HepG2 (cell line): ENCODE results near the gene BCORL1. TPM values are rescaled to one million over a fixed set of nuclear protein-coding genes. Genes with fewer than 3 reads are reported as not detected.

Source experiments
- ATAC-seq: fragments of 200-7000 bp; cut with Tn5 transposase; 3 replicates; pipeline ENCODE4 v1.9.1; 2020; ENCODE audit warnings: mild to moderate bottlenecking, moderate library complexity
- BruUV-seq: library from RNA; stranded (reverse); fragments of 400-500 nt; replicated peaks from 2 replicates; lab custom pipeline; 2021; lab: Mats Ljungman, UMichigan
- CTCF ChIA-PET: fragments of 300-600 bp; formaldehyde crosslinking; extraction: SDS; loops from one replicate; lab custom pipeline; 2021; ENCODE audit warnings: low total read pairs, inconsistent platforms, low intra/inter-chr PET ratio; lab: Yijun Ruan, JAX
- POLR2A ChIA-PET: fragments of 350-600 bp; sonication (Branson Sonifier 250); formaldehyde crosslinking; loops from one replicate; lab custom pipeline; 2020; ENCODE audit warnings: antibody characterized with exemption, inconsistent platforms; lab: Yijun Ruan, JAX
- DNase-seq: peaks from one replicate; pipeline ENCODE4 v3.0.0-alpha.2; 2015; ENCODE audit warnings: low spot score
- FAIRE-seq: peaks from 3 replicates; lab custom pipeline; 2011; peaks lifted over from hg19 to GRCh38; lab: Jason Lieb, UNC
- H2AFZ ChIP-seq: one replicate; pipeline ENCODE4 v1.6.1; 2011; ENCODE audit warnings: low read length, inconsistent platforms
- H3K27ac ChIP-seq: fragments of 300-600 bp; 3 replicates; pipeline ENCODE4 v1.8.0; 2011; ENCODE audit warnings: mixed run types, mild to moderate bottlenecking, mixed read lengths, low read length, inconsistent platforms; ENCODE audit not compliant: insufficient read depth; ENCODE audit errors: extremely low read length
- H3K27me3 ChIP-seq, 2 experiments: fragments of 200-600 bp in 1 of 2; 2 replicates in 1 of 2; 3 replicates in 1 of 2; pipeline versions ENCODE4 v1.6.0 to v1.8.0; 2011; ENCODE audit warnings: low read length in 2 of 2, mild to moderate bottlenecking in 2 of 2, moderate library complexity in 2 of 2, inconsistent platforms in 1 of 2; ENCODE audit not compliant: insufficient read depth in 2 of 2, control insufficient read depth in 1 of 2
- H3K36me3 ChIP-seq, 2 experiments: fragments of 200-600 bp in 1 of 2; replicated peaks in 1 of 2; 2 replicates in 1 of 2; 3 replicates in 1 of 2; pipeline versions ENCODE4 v1.5.1 to v1.8.0; 2011; ENCODE audit warnings: low read length in 2 of 2, inconsistent platforms in 1 of 2; ENCODE audit not compliant: insufficient read depth in 2 of 2, control insufficient read depth in 1 of 2
- H3K4me1 ChIP-seq: 2 replicates; pipeline ENCODE4 v1.5.1; 2012; ENCODE audit warnings: low read length, inconsistent platforms; ENCODE audit not compliant: insufficient read depth
- H3K4me2 ChIP-seq: 2 replicates; pipeline ENCODE4 v1.6.0; 2011; ENCODE audit warnings: low read depth, low read length, inconsistent platforms
- H3K4me3 ChIP-seq, 3 experiments: fragments of 200-600 bp in 1 of 3; sonication (generic), shearing (Covaris generic) in 1 of 3; replicated peaks in 1 of 3; 2 replicates each; pipeline ENCODE4 v1.5.1; 2011 to 2016; ENCODE audit warnings: low read length in 3 of 3, inconsistent platforms in 2 of 3, low read depth in 2 of 3, mild to moderate bottlenecking in 2 of 3, control low read depth in 1 of 3, mixed read lengths in 1 of 3; ENCODE audit not compliant: insufficient read depth in 1 of 3
- H3K79me2 ChIP-seq: one replicate; pipeline ENCODE4 v1.6.1; 2011; ENCODE audit warnings: low read length, inconsistent platforms; ENCODE audit not compliant: insufficient read depth
- H3K9ac ChIP-seq: 2 replicates; pipeline ENCODE4 v1.6.0; 2011; ENCODE audit warnings: mild to moderate bottlenecking, low read depth, low read length, inconsistent platforms; ENCODE audit not compliant: insufficient read depth
- H3K9me3 ChIP-seq: 2 replicates; pipeline ENCODE4 v1.5.1; 2012; ENCODE audit warnings: mild to moderate bottlenecking, low read length
- H4K20me1 ChIP-seq: 2 replicates; pipeline ENCODE4 v1.6.0; 2011; ENCODE audit warnings: inconsistent platforms, mild to moderate bottlenecking, low read length, moderate library complexity; ENCODE audit not compliant: insufficient read depth
- ARNT ChIP-seq: fragments of 450-650 bp; IDR thresholded peaks from 2 replicates; pipeline ENCODE4 v1.6.1; 2017
- HDAC1 ChIP-seq: sonication (generic); formaldehyde crosslinking; IDR thresholded peaks from 2 replicates; pipeline ENCODE4 v1.5.1; 2020; ENCODE audit warnings: mild to moderate bottlenecking, missing genetic modification reagents
- MAFK ChIP-seq, 2 experiments: IDR thresholded peaks in 1 of 2; conservative IDR thresholded peaks in 1 of 2; 2 replicates each; pipeline ENCODE4 v1.6.1; 2011; ENCODE audit warnings: improper control_type of control experiment in 2 of 2, low read length in 2 of 2
- MBNL3 ChIP-seq: fragments of 250-450 bp; sonication (Bioruptor Pico); conservative IDR thresholded peaks from 2 replicates; pipeline ENCODE4 v1.8.0; 2022; ENCODE audit warnings: mild to moderate bottlenecking, inconsistent platforms
- MEIS2 ChIP-seq: sonication (generic); formaldehyde crosslinking; IDR thresholded peaks from 2 replicates; pipeline ENCODE4 v1.9.0; 2021; ENCODE audit warnings: mild to moderate bottlenecking, missing genetic modification reagents
- SPEN ChIP-seq: sonication (generic); formaldehyde crosslinking; IDR thresholded peaks from 2 replicates; pipeline ENCODE4 v1.5.1; 2020; ENCODE audit warnings: low read depth, mild to moderate bottlenecking, missing genetic modification reagents
- TEAD3 ChIP-seq: optimal IDR thresholded peaks from 2 replicates; pipeline ENCODE3; 2016; ENCODE audit warnings: borderline replicate concordance
- ZKSCAN1 ChIP-seq: fragments of 150-350 bp; IDR thresholded peaks from 2 replicates; pipeline ENCODE4 v1.6.1; 2014; ENCODE audit warnings: low read length
- ZNF317 ChIP-seq: sonication (generic); formaldehyde crosslinking; IDR thresholded peaks from 2 replicates; pipeline ENCODE4 v1.5.0; 2020; ENCODE audit warnings: mild to moderate bottlenecking, missing genetic modification reagents
- ZNF329 ChIP-seq: sonication (generic); formaldehyde crosslinking; IDR thresholded peaks from 2 replicates; pipeline ENCODE4 v1.9.0; 2021; ENCODE audit warnings: low read depth, mild to moderate bottlenecking, missing genetic modification reagents
- WGBS: methylation state at CpG from one replicate; pipeline ENCODE4 v1.1.6; 2017; ENCODE audit warnings: low lambda C conversion rate; 5-methylcytosine and 5-hydroxymethylcytosine counted together
- in situ Hi-C: cut with HindIII; loops from 2 replicates; pipeline ENCODE4 v1.10.0; 2017; ENCODE audit warnings: low pct_unique_long_range_greater_than_20kb; ENCODE audit not compliant: extremely low pct_ligation_motif_present
- intact Hi-C: fragments of 100-400 bp; cut with micrococcal nuclease; formaldehyde crosslinking; loops from one replicate; pipeline ENCODE4 v1.10.0; 2022; ENCODE audit not compliant: unreplicated experiment
- polyA plus RNA-seq, 8 experiments: library from polyadenylated mRNA; depleted of rRNA in 3 of 8; stranded (reverse) in 7 of 8; unstranded in 1 of 8; fragments of >200 nt; fragmentation: Illumina TruSeq in 4 of 8; extraction: Trizol in 4 of 8; gene quantifications; 2 replicates each; pipeline versions ENCODE4 v1.2.1 to v1.2.3, GENCODE V29; 2011 to 2016; ENCODE audit warnings: low read depth in 4 of 8, missing spikeins in 1 of 8, mixed read lengths in 1 of 8; ENCODE audit not compliant: insufficient read depth in 1 of 8
- total RNA-seq, 5 experiments: library from RNA; depleted of rRNA; stranded (reverse); fragments of >200 nt; fragmentation: Illumina TruSeq; extraction: Trizol; gene quantifications; 2 replicates each; pipeline ENCODE4 v1.2.3, GENCODE V29; 2016; ENCODE audit warnings: low read depth in 1 of 5
- TF ChIP-seq, protein P1 (sequence below), 2 experiments: sonication (generic) in 1 of 2; formaldehyde crosslinking in 1 of 2; IDR thresholded peaks; 2 replicates each; pipeline versions ENCODE4 v1.6.1 to v1.9.0; 2014 to 2022; ENCODE audit warnings: antibody characterized with exemption in 1 of 2, borderline replicate concordance in 1 of 2, inconsistent platforms in 1 of 2, low read depth in 1 of 2, missing genetic modification reagents in 1 of 2
- TF ChIP-seq, protein P2 (sequence below): IDR thresholded peaks from 2 replicates; pipeline ENCODE4 v1.6.1; 2016; ENCODE audit warnings: low read depth, control low read depth

BCORL1 gene
- total and polyA plus RNA-seq, 2 of the 13 experiments (the other 11 are each of a cell fraction or from before 2014, with no cell fraction given): 0.67 to 1.4 TPM

DNA sequence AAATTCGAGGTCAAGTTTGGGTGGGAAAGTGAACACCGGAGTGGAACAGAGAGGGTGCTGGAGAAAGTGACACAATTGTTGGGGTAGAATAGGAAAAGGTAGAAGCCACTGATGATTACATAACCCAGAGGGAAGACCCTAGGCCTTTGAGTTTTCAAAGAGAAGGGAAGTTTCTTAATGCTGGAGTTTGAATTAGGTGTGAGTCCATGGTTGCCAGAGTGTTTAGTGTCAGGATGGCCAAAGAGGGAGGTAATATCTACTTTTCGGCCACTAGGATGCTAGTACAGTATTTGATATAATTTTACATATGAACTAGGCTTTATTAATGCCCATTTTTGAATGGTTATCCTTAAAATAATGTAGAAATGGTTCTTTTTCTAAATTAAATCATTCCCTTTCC is 5.4 kb downstream of the BCORL1 start (continued):
- TF ChIP-seq, protein P1, sequence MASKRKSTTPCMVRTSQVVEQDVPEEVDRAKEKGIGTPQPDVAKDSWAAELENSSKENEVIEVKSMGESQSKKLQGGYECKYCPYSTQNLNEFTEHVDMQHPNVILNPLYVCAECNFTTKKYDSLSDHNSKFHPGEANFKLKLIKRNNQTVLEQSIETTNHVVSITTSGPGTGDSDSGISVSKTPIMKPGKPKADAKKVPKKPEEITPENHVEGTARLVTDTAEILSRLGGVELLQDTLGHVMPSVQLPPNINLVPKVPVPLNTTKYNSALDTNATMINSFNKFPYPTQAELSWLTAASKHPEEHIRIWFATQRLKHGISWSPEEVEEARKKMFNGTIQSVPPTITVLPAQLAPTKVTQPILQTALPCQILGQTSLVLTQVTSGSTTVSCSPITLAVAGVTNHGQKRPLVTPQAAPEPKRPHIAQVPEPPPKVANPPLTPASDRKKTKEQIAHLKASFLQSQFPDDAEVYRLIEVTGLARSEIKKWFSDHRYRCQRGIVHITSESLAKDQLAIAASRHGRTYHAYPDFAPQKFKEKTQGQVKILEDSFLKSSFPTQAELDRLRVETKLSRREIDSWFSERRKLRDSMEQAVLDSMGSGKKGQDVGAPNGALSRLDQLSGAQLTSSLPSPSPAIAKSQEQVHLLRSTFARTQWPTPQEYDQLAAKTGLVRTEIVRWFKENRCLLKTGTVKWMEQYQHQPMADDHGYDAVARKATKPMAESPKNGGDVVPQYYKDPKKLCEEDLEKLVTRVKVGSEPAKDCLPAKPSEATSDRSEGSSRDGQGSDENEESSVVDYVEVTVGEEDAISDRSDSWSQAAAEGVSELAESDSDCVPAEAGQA (IDR thresholded peaks at IDR 0.05; ENCODE audit: low read depth): no peak
- TF ChIP-seq, protein P1 (CRISPR knock-in tag; IDR thresholded peaks at IDR 0.05; ENCODE audit: borderline replicate concordance): no peak
- TF ChIP-seq HDAC1 (no peak), ARNT (no peak), ZKSCAN1 (no peak), ZNF329 (no peak), MBNL3 (CRISPR knock-in tag) (no peak), MAFK (conservative IDR thresholded peaks at IDR 0.05 in 1 of 2, IDR thresholded peaks at IDR 0.05 in 1 of 2; ENCODE audit: low read length in 2 of 2) (no peak), MEIS2 (CRISPR knock-in tag) (no peak)

DNA sequence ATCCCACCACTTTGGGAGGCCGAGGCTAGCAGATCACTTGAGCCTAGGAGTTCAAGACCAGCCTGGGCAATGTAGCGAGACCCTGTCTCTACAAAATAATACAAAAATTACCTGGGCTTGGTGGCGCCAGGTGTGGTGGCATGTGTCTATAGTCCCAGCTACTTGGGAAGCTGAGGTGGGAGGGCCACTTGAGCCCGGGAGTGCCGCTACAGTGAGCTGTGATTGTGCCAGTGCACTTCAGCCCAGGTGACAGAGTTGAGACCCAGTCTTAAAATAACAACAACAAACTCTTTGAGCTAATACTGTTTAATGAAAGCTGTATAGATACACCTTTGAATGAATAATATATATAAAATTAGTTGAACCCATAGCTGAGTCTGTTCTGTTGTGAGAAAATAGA is 9.7 kb downstream of the BCORL1 start:
- ChIA-PET CTCF (no interaction called here), POLR2A (no interaction called here)
- TF ChIP-seq TEAD3 (CRISPR knock-in tag) (no peak), SPEN (CRISPR knock-in tag) (no peak), ZNF317 (no peak)
- TF ChIP-seq, protein P2, sequence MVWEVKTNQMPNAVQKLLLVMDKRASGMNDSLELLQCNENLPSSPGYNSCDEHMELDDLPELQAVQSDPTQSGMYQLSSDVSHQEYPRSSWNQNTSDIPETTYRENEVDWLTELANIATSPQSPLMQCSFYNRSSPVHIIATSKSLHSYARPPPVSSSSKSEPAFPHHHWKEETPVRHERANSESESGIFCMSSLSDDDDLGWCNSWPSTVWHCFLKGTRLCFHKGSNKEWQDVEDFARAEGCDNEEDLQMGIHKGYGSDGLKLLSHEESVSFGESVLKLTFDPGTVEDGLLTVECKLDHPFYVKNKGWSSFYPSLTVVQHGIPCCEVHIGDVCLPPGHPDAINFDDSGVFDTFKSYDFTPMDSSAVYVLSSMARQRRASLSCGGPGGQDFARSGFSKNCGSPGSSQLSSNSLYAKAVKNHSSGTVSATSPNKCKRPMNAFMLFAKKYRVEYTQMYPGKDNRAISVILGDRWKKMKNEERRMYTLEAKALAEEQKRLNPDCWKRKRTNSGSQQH (CRISPR knock-in tag): no peak

More for the DNA sequence above, 9.7 kb downstream of the BCORL1 start:
- Histone ChIP-seq H3K27me3 (no peaks in the 10 kb centered on the region), H3K9ac (no peak overlapping the region), H3K36me3 (no peaks in the 10 kb centered on the region), H3K27ac (no peak overlapping the region), H4K20me1 (no peaks in the 10 kb centered on the region), H2AFZ (no peak overlapping the region), H3K4me1 (no peaks in the 10 kb centered on the region), H3K4me3 (no peak overlapping the region), H3K9me3 (no peaks in the 10 kb centered on the region), H3K4me2 (no peak overlapping the region), H3K79me2 (no peaks in the 10 kb centered on the region)
- WGBS: 100% methylated on average over 1 of the region's 5 CpGs
- in situ Hi-C loops: no loop called here
- DNase-seq (no peak), FAIRE-seq (no peak), ATAC-seq (no peak)
- no TSS peak for BruUV-seq
- intact Hi-C loops: no loop called here
